GM19035 (cell line): ENCODE data around the gene NTSR2.

Experiments
- ATAC-seq: cut with Tn5 transposase; IDR thresholded peaks from one replicate; pipeline ENCODE4 v1.9.1; 2021; ENCODE audit not compliant: unreplicated experiment

NTSR2 gene

GRCh38 chr2:11630855-11631254 is 39.1 kb downstream of the NTSR2 start:
- ATAC-seq, result no peak

- ATAC-seq, result no peak
These were observed 40.1 kb downstream of the NTSR2 start for GRCh38 chr2:11629851-11630250.

GRCh38 chr2:11629215-11629614 is 40.8 kb downstream of the NTSR2 start:
- no peak for ATAC-seq

- ATAC-seq, result no peak
These were observed 41.3 kb downstream of the NTSR2 start for GRCh38 chr2:11628675-11629074.

- ATAC-seq, result no peak
These were observed 44.3 kb downstream of the NTSR2 start for GRCh38 chr2:11625671-11626070.

GRCh38 chr2:11624893-11625292 is 45.1 kb downstream of the NTSR2 start:
- no peak for ATAC-seq

GRCh38 chr2:11622611-11623010 is 47.4 kb downstream of the NTSR2 start:
- no peak for ATAC-seq

GRCh38 chr2:11621410-11621809 is 48.6 kb downstream of the NTSR2 start:
- ATAC-seq, result no peak

- no peak for ATAC-seq
These were observed 51.3 kb downstream of the NTSR2 start for GRCh38 chr2:11618708-11619062.

- no peak for ATAC-seq
These were observed 51.8 kb downstream of the NTSR2 start for GRCh38 chr2:11617984-11618707.

GRCh38 chr2:11617527-11617926 is 52.5 kb downstream of the NTSR2 start:
- no peak for ATAC-seq

- no peak for ATAC-seq
These were observed 53.1 kb downstream of the NTSR2 start for GRCh38 chr2:11616851-11617415.

- ATAC-seq, result no peak
These were observed 53.8 kb downstream of the NTSR2 start for GRCh38 chr2:11616097-11616687.

GRCh38 chr2:11615209-11615608 is 54.8 kb downstream of the NTSR2 start:
- no peak for ATAC-seq

GRCh38 chr2:11613297-11613696 is 56.7 kb downstream of the NTSR2 start:
- no peak for ATAC-seq

- ATAC-seq, result no peak
These were observed 57.3 kb downstream of the NTSR2 start for GRCh38 chr2:11612553-11613215.

- ATAC-seq, result no peak
These were observed 58.7 kb downstream of the NTSR2 start for GRCh38 chr2:11611251-11611650.

- ATAC-seq, result no peak
These were observed 59.3 kb downstream of the NTSR2 start for GRCh38 chr2:11610624-11611242.
